C1 segment of cervical spinal cord (tissue), 14 donors: Measurements from ENCODE around the gene LSG1.

Experiments
- DNase-seq, 14 donors: peaks; one replicate each; lab custom pipeline; 2025; lab: John Stamatoyannopoulos, UW

Gene LSG1

GRCh38 chr3:194687638-194688199 is 15.7 kb upstream of the LSG1 start:
- peak in 6 of 14 donors; percentile 4 to 44 (median 15) for DNase-seq

GRCh38 chr3:194686816-194687637 is 15.0 kb upstream of the LSG1 start:
- DNase-seq = peak in 2 of 14 donors; percentile 19 to 50

GRCh38 chr3:194686414-194686815 is 14.4 kb upstream of the LSG1 start:
- DNase-seq = peak in 4 of 14 donors; percentile 8 to 20 (median 10)

- DNase-seq = peak in 13 of 14 donors; percentile 32 to 96 (median 68)
Measured at GRCh38 chr3:194685718-194686413, 13.9 kb upstream of the LSG1 start, which contains the start of gene FAM43A. Gene FAM43A (plus strand): TSS chr3:194685883. CDS start chr3:194686827, 944 bp downstream.

- DNase-seq = no peak
Measured at GRCh38 chr3:194685065-194685717, 13.2 kb upstream of the LSG1 start.

GRCh38 chr3:194683380-194683779 is 11.4 kb upstream of the LSG1 start:
- no peak for DNase-seq

- DNase-seq = peak in 12 of 14 donors; percentile 19 to 63 (median 44)
Measured at GRCh38 chr3:194682694-194683310, 10.8 kb upstream of the LSG1 start.

GRCh38 chr3:194682189-194682693 is 10.2 kb upstream of the LSG1 start:
- no peak for DNase-seq

- no peak for DNase-seq
Measured at GRCh38 chr3:194680888-194681615, 9.1 kb upstream of the LSG1 start.

- DNase-seq = no peak
Measured at GRCh38 chr3:194676471-194676870, 4.5 kb upstream of the LSG1 start.

GRCh38 chr3:194675680-194676079 is 3.7 kb upstream of the LSG1 start:
- no peak for DNase-seq

- no peak for DNase-seq
Measured at GRCh38 chr3:194675081-194675640, 3.2 kb upstream of the LSG1 start.

- no peak for DNase-seq
Measured at GRCh38 chr3:194673761-194674160, 1.8 kb upstream of the LSG1 start.

GRCh38 chr3:194672876-194673275 is 885 bp upstream of the LSG1 start:
- peak in 2 of 14 donors; percentile 3 to 8 for DNase-seq

GRCh38 chr3:194671511-194671899 is 486 bp downstream of the LSG1 start:
- peak in 1 of 14 donors; percentile 29 for DNase-seq

GRCh38 chr3:194667363-194667762 is 4.6 kb downstream of the LSG1 start:
- no peak for DNase-seq

GRCh38 chr3:194664857-194665256 is 7.1 kb downstream of the LSG1 start:
- DNase-seq = no peak

- DNase-seq = no peak
Measured at GRCh38 chr3:194661946-194662345, 10.0 kb downstream of the LSG1 start.

GRCh38 chr3:194661374-194661773 is 10.6 kb downstream of the LSG1 start:
- no peak for DNase-seq

GRCh38 chr3:194659778-194660177 is 12.2 kb downstream of the LSG1 start:
- no peak for DNase-seq
